ENCODE results near the gene TTC21B. TPM values are rescaled to one million over a fixed set of nuclear protein-coding genes. Genes with fewer than 3 reads are reported as not detected.

Gene TTC21B
- total RNA-seq (2014; rRNA removed; shearing (Covaris generic)) (29.8 and 32.6 TPM in 2 replicates), total RNA-seq (2022) (26.2 and 31.2 TPM in 2 replicates), Bru-seq, nascent RNA (percentile 81 among the genes with signal in this experiment), BruChase-seq, experiment 1, labeled RNA remaining after a 6-hour chase (percentile 69 among the genes with signal in this experiment), BruChase-seq, experiment 2, labeled RNA remaining after a 2-hour chase (percentile 77 among the genes with signal in this experiment)
- long read RNA-seq, full-length matches to known transcripts, result 32 of 41 reads
- long read RNA-seq, partial matches to known transcripts, result 2 of 41 reads
- long read RNA-seq, other reads (novel, unspliced or antisense), result 7 of 41 reads

DNA sequence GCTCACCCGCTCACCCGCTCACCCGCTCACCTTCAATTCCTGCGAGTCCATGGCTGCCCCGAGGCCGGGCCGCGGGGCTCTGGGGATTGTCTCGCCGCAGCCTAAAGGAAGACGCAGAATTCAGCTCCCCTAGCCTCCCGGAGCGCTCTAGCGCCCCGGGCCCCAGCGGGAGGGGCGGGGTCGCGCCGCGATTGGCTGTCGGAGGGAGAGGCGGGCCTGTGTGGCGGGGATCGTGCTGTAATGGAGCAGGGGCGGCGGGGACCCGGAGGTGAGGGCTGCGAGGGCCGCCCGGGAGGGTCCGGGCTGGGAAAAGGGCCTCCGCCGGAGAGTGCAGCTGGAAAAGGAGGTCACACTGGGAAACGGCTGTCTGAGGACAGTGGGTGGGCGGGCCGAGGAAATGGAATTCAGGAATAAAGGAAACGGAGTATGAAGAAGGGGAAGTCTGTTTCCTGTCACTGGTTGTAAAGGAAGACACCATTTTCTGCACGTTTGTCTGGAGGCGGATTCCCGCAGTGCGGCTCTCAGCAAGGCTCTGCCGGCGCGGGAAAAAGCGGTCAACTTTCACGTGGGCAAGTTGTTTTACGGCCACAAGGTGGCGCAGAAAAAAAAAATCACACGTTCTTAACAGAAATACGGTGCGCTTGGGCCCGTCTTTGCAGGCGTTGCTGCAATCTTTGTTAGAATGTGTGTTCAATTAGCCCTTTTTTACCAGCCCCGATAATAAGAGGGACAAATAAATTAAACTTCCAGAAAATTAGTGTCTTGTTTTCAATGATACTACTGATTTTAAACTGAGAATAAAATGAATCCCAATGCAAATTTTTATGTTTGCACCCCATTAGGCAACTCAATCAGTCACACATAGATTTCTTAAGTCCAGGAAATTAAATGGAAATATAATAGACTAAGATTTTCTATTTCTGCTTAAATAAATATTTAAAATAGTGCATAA is at the start of gene TTC21B:
TSS of gene TTC21B (minus strand) at position 122 of the 952 bp plus-strand sequence. CDS start at position 51, 71 bp downstream.
- Histone ChIP-seq H3K27ac (ENCODE audit: low read depth, low read length, poor library complexity, severe bottlenecking) (peak within 1 kb of the TSS; percentile 55), H3K79me2 (ENCODE audit: insufficient read depth, low read depth, low read length) (peaks cover 32% of the 10 kb centered on the region), H3K4me2 (ENCODE audit: low read length) (peak within 1 kb of the TSS; percentile 74), H3K9me3 (ENCODE audit: low read length) (no peaks in the 10 kb centered on the region), H3K9me2 (ENCODE audit: insufficient read depth, low read length) (no peaks in the 10 kb centered on the region), H3K4me3 (ENCODE audit: low read depth, low read length, poor library complexity, severe bottlenecking) (peak within 1 kb of the TSS; percentile 81), H4K20me1 (ENCODE audit: insufficient read depth, low read length) (no peaks in the 10 kb centered on the region), H3K36me3 (ENCODE audit: insufficient read depth, low read length) (peaks cover 14% of the 10 kb centered on the region), H3K4me1 (ENCODE audit: insufficient read depth, low read length, poor library complexity, severe bottlenecking) (peaks cover 23% of the 10 kb centered on the region), H2AFZ (ENCODE audit: low read length) (peak within 1 kb of the TSS; percentile 88)
- intact Hi-C loops (cut with micrococcal nuclease; ENCODE audit: unreplicated experiment), result loop anchor here (1.0 to 5.0 kb wide), 3 partner anchors 77 to 174 kb away; partner anchors contain the start of gene SCN1A
- CTCF ChIA-PET (ENCODE audit: unreplicated experiment), result interaction anchor here (1.5 kb wide), 1 partner anchor 11 kb away, joined by 3 read pairs; no protein-coding TSS in a partner anchor
- no TSS peak for BruUV-seq (replicated peaks)
- POLR2A ChIA-PET, result interaction anchor here (0.6 to 1.5 kb wide), 10 partner anchors 9 to 1089 kb away, joined by 3 to 5 read pairs (median 3); no protein-coding TSS in a partner anchor
- TF ChIP-seq EZH2phosphoT487 (IDR thresholded peaks at IDR 0.05; ENCODE audit: borderline replicate concordance, low read depth, low read length) (no peak), CTCF (conservative IDR thresholded peaks at IDR 0.05; ENCODE audit: low read length) (peak; percentile 87)
- peak; percentile 95 for DNase-seq (ENCODE audit: low spot score)

DNA sequence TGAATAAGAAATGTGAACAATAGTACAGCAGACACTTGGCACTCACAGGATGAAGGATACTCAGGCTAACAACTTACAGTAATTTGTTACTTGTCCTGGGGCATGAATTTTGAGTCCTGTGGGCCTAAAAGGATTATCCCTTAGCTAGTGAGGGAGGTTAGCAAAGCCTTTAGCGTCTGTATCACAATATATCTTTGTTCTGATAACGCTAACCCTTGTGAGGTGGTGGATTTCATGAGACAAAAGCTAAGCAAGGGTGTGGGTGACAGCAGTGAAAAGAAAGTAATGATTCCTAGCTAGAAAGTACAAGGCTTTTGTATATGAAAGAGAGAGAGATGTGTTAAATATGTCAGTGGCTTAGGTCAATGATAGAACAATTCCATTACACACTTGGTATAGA is 46.8 kb upstream of the TTC21B start:
- no peaks in the 10 kb centered on the region for H3K4me1 ChIP-seq (ENCODE audit: insufficient read depth, low read length, poor library complexity, severe bottlenecking)
- ChIA-PET POLR2A (interaction anchor here (0.7 kb wide), 1 partner anchor 195 kb away, joined by 3 read pairs; no protein-coding TSS in a partner anchor), CTCF (ENCODE audit: unreplicated experiment) (no interaction called here)
- H3K9me2 ChIP-seq (ENCODE audit: insufficient read depth, low read length), result no peaks in the 10 kb centered on the region
- DNase-seq (ENCODE audit: low spot score), result no peak
- no peak for TF ChIP-seq CTCF (conservative IDR thresholded peaks at IDR 0.05; ENCODE audit: low read length)
- TF ChIP-seq EZH2phosphoT487 (IDR thresholded peaks at IDR 0.05; ENCODE audit: borderline replicate concordance, low read depth, low read length), result no peak
- H2AFZ ChIP-seq (ENCODE audit: low read length), result no peak overlapping the region
- H3K9me3 ChIP-seq (ENCODE audit: low read length), result no peaks in the 10 kb centered on the region
- no peak overlapping the region for H3K27ac ChIP-seq (ENCODE audit: low read depth, low read length, poor library complexity, severe bottlenecking)
- H3K4me2 ChIP-seq (ENCODE audit: low read length), result no peak overlapping the region
- no peaks in the 10 kb centered on the region for H4K20me1 ChIP-seq (ENCODE audit: insufficient read depth, low read length)
- intact Hi-C loops (cut with micrococcal nuclease; ENCODE audit: unreplicated experiment), result no loop called here
- BruUV-seq (replicated peaks), result no TSS peak
- no peak overlapping the region for H3K4me3 ChIP-seq (ENCODE audit: low read depth, low read length, poor library complexity, severe bottlenecking)
- no peaks in the 10 kb centered on the region for H3K36me3 ChIP-seq (ENCODE audit: insufficient read depth, low read length)
- H3K79me2 ChIP-seq (ENCODE audit: insufficient read depth, low read depth, low read length), result no peaks in the 10 kb centered on the region

Data from OCI-LY7 (cell line).